GM12878 (cell line): Measurements from ENCODE around the gene SETD5. TPM values are rescaled to one million over a fixed set of nuclear protein-coding genes. Genes with fewer than 3 reads are reported as not detected.

Experiments
- ATAC-seq: fragments of 200-7000 bp; cut with Tn5 transposase; 3 replicates; pipeline ENCODE4 v1.9.1; 2020; ENCODE audit warnings: mild to moderate bottlenecking, moderate library complexity
- BruUV-seq: library from RNA; stranded (reverse); fragments of 400-500 nt; replicated peaks from 2 replicates; lab custom pipeline; 2021; lab: Mats Ljungman, UMichigan
- CTCF ChIA-PET: fragments of 300-600 bp; sonication (Branson Sonifier 250); formaldehyde crosslinking; extraction: SDS; loops from one replicate; lab custom pipeline; 2021; ENCODE audit warnings: inconsistent platforms; lab: Yijun Ruan, JAX
- POLR2A ChIA-PET: fragments of 350-600 bp; formaldehyde crosslinking; extraction: SDS; loops from one replicate; lab custom pipeline; 2021; ENCODE audit warnings: inconsistent platforms; lab: Charles Lee
- RAD21 ChIA-PET: fragments of 300-600 bp; sonication (Branson Sonifier 250); formaldehyde crosslinking; loops from one replicate; lab custom pipeline; 2023; ENCODE audit warnings: antibody characterized with exemption; ENCODE audit not compliant: unreplicated experiment; lab: Charles Lee
- SMC1A ChIA-PET: fragments of 300-600 bp; sonication (Branson Sonifier 250); formaldehyde crosslinking; loops from one replicate; lab custom pipeline; 2023; ENCODE audit not compliant: unreplicated experiment, uncharacterized antibody; lab: Charles Lee
- DNase-seq: peaks from one replicate; pipeline ENCODE4 v3.0.0-alpha.2; 2011; ENCODE audit warnings: low read depth, low spot score
- FAIRE-seq: peaks from 3 replicates; lab custom pipeline; 2011; peaks lifted over from hg19 to GRCh38; lab: Jason Lieb, UNC
- H2AFZ ChIP-seq: 2 replicates; pipeline ENCODE4 v1.6.0; 2011; ENCODE audit warnings: low read depth, low read length, control low read depth; ENCODE audit not compliant: control insufficient read depth
- H3K27ac ChIP-seq: 2 replicates; pipeline ENCODE4 v1.5.1; 2011; ENCODE audit warnings: control low read depth; ENCODE audit not compliant: control insufficient read depth, insufficient read depth
- H3K27me3 ChIP-seq, 2 experiments: replicated peaks in 1 of 2; 2 replicates each; pipeline versions ENCODE4 v1.6.0 to v1.6.1; 2011; ENCODE audit warnings: low read length in 1 of 2; ENCODE audit not compliant: control insufficient read depth in 2 of 2, insufficient read depth in 2 of 2
- H3K36me3 ChIP-seq, 2 experiments: 2 replicates each; pipeline ENCODE4 v1.5.1; 2011; ENCODE audit warnings: low read length in 1 of 2; ENCODE audit not compliant: control insufficient read depth in 2 of 2, insufficient read depth in 2 of 2
- H3K4me1 ChIP-seq: 2 replicates; pipeline ENCODE4 v1.6.1; 2011; ENCODE audit warnings: mild to moderate bottlenecking, low read length, moderate library complexity, mixed read lengths; ENCODE audit not compliant: control insufficient read depth, insufficient read depth
- H3K4me2 ChIP-seq: 2 replicates; pipeline ENCODE4 v1.6.0; 2011; ENCODE audit warnings: control low read depth; ENCODE audit not compliant: control insufficient read depth, insufficient read depth
- H3K4me3 ChIP-seq: fragments of 200-600 bp; sonication (generic); 2 replicates; pipeline ENCODE4 v1.5.1; 2016
- H3K79me2 ChIP-seq: 2 replicates; pipeline ENCODE4 v1.6.0; 2011; ENCODE audit warnings: low read length; ENCODE audit not compliant: control insufficient read depth, insufficient read depth
- H3K9ac ChIP-seq: 2 replicates; pipeline ENCODE4 v1.8.0; 2011; ENCODE audit warnings: low read length, control low read depth, mixed read lengths; ENCODE audit not compliant: control insufficient read depth, insufficient read depth
- H3K9me3 ChIP-seq: replicated peaks from 3 replicates; pipeline ENCODE4 v1.5.1; 2011; ENCODE audit warnings: mild to moderate bottlenecking, low read length; ENCODE audit not compliant: control insufficient read depth, insufficient read depth
- H4K20me1 ChIP-seq: 2 replicates; pipeline ENCODE4 v1.6.0; 2011; ENCODE audit not compliant: control insufficient read depth, insufficient read depth
- EGR1 ChIP-seq, 2 experiments: IDR thresholded peaks; 1 replicate in 1 of 2; 2 replicates in 1 of 2; pipeline ENCODE4 v1.6.1; 2011 to 2012; ENCODE audit warnings: low read depth in 2 of 2, low read length in 2 of 2, borderline replicate concordance in 1 of 2, mild to moderate bottlenecking in 1 of 2, moderate library complexity in 1 of 2
- FOXK2 ChIP-seq: fragments of 450-650 bp; IDR thresholded peaks from 2 replicates; pipeline ENCODE4 v1.6.1; 2017; ENCODE audit warnings: mild to moderate bottlenecking, moderate library complexity
- IKZF2 ChIP-seq, 2 experiments: fragments of 450-650 bp; IDR thresholded peaks; 2 replicates each; pipeline ENCODE4 v1.6.1; 2017; ENCODE audit warnings: mild to moderate bottlenecking in 2 of 2, moderate library complexity in 2 of 2
- IRF4 ChIP-seq: IDR thresholded peaks from 2 replicates; pipeline ENCODE4 v1.6.1; 2011; ENCODE audit warnings: low read depth, low read length
- NFIC ChIP-seq: IDR thresholded peaks from 2 replicates; pipeline ENCODE4 v1.6.1; 2012; ENCODE audit warnings: low read depth, mild to moderate bottlenecking, inconsistent platforms, low read length, moderate library complexity
- NRF1 ChIP-seq: conservative IDR thresholded peaks from 2 replicates; pipeline ENCODE4 v1.6.1; 2011; ENCODE audit warnings: mild to moderate bottlenecking, low read depth, low read length, improper control_type of control experiment
- RAD51 ChIP-seq: fragments of 450-650 bp; IDR thresholded peaks from 2 replicates; pipeline ENCODE4 v1.6.1; 2016; ENCODE audit warnings: moderate library complexity, mild to moderate bottlenecking, inconsistent platforms
- RCOR1 ChIP-seq: conservative IDR thresholded peaks from 2 replicates; pipeline ENCODE4 v1.6.1; 2012; ENCODE audit warnings: low read depth, low read length, improper control_type of control experiment
- ZNF274 ChIP-seq: IDR thresholded peaks from one replicate; pipeline ENCODE4 v1.8.0; 2011; ENCODE audit not compliant: insufficient read length, insufficient read depth
- ZZZ3 ChIP-seq: IDR thresholded peaks from 2 replicates; pipeline ENCODE4 v1.6.1; 2011; ENCODE audit warnings: low read depth; ENCODE audit not compliant: control insufficient read depth, insufficient read length
- WGBS: methylation state at CpG from one replicate; pipeline ENCODE4 v1.1.6; 2016; ENCODE audit warnings: low lambda C conversion rate; ENCODE audit not compliant: insufficient replicate concordance, insufficient coverage; ENCODE audit errors: missing lambda C conversion rate; 5-methylcytosine and 5-hydroxymethylcytosine counted together
- in situ Hi-C: fragments of 300-500 bp; cut with MboI; formaldehyde crosslinking; loops from 9 replicates; pipeline ENCODE4 v1.14.3; 2018; ENCODE audit warnings: mixed read lengths
- intact Hi-C: fragments of 100-400 bp; cut with micrococcal nuclease; formaldehyde crosslinking; loops from one replicate; pipeline ENCODE4 v1.14.2; 2022; ENCODE audit not compliant: unreplicated experiment
- polyA plus RNA-seq, 11 experiments: library from polyadenylated mRNA; depleted of rRNA in 4 of 11; unstranded in 6 of 11; stranded (reverse) in 5 of 11; fragments of >200 nt; fragmentation: Nextera tagmentation in 4 of 11; fragmentation: Illumina TruSeq in 1 of 11; extraction: Ambion mirVana in 4 of 11; extraction: Trizol in 1 of 11; gene quantifications; 1 replicate in 1 of 11; 2 replicates in 10 of 11; pipeline versions ENCODE4 v1.2.1 to v1.2.3, GENCODE V29; 2011 to 2016; ENCODE audit warnings: inconsistent platforms in 2 of 11, missing spikeins in 2 of 11, low read depth in 1 of 11
- total RNA-seq, 4 experiments: library from RNA; depleted of rRNA in 3 of 4; stranded (reverse); fragments of >200 nt in 3 of 4; fragmentation: Illumina TruSeq in 1 of 4; extraction: Trizol in 1 of 4; gene quantifications; 2 replicates each; pipeline versions ENCODE4 v1.2.1 to v1.2.3, GENCODE V29; 2013 to 2021
- TF ChIP-seq, protein P1 (sequence below): fragments of 450-650 bp; IDR thresholded peaks from 2 replicates; pipeline ENCODE4 v1.6.1; 2016; ENCODE audit warnings: mild to moderate bottlenecking
- TF ChIP-seq, protein P2 (sequence below): fragments of 150-350 bp; IDR thresholded peaks from 2 replicates; pipeline ENCODE4 v1.6.1; 2014; ENCODE audit warnings: mild to moderate bottlenecking, low read depth, low read length
- TF ChIP-seq, protein P3 (sequence below): fragments of 450-650 bp; IDR thresholded peaks from 2 replicates; pipeline ENCODE4 v1.6.1; 2018; ENCODE audit warnings: mild to moderate bottlenecking, low read depth, moderate library complexity; ENCODE audit not compliant: partially characterized antibody

SETD5 gene
- total and polyA plus RNA-seq, 10 of the 15 experiments (the other 5 are each of a cell fraction or from before 2014, with no cell fraction given): 8.2 to 94.0 (median 55.4) TPM

DNA sequence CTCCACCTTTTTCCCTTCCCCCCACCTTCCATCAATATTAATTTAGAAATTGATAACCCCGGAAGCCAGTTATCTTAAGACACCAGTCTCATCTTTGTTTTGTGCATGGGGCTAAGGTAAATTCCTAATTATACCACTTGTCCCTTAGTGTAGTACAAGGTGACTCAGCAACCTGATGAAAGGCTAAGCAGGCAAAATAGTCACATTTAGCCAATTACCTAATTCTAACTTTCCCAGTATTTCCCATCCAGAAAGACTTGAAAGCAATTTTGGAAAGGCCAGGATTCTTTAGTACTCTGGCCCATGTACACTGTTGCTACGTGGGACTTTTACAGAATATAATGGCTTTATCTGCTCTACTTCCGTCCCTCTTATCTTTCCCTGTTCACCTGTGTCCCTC, 72.6 kb downstream of the SETD5 start:
- H3K4me1 ChIP-seq: no peaks in the 10 kb centered on the region
- BruUV-seq: no TSS peak
- POLR2A ChIA-PET: no interaction called here
- no peak overlapping the region for H3K27ac ChIP-seq
- H2AFZ ChIP-seq: no peak overlapping the region
- no peak overlapping the region for H3K9ac ChIP-seq
- no peak for TF ChIP-seq RAD51
- TF ChIP-seq NRF1: no peak
- TF ChIP-seq ZZZ3: no peak
- TF ChIP-seq, protein P1, sequence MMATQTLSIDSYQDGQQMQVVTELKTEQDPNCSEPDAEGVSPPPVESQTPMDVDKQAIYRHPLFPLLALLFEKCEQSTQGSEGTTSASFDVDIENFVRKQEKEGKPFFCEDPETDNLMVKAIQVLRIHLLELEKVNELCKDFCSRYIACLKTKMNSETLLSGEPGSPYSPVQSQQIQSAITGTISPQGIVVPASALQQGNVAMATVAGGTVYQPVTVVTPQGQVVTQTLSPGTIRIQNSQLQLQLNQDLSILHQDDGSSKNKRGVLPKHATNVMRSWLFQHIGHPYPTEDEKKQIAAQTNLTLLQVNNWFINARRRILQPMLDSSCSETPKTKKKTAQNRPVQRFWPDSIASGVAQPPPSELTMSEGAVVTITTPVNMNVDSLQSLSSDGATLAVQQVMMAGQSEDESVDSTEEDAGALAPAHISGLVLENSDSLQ: no peak
- TF ChIP-seq, protein P2, sequence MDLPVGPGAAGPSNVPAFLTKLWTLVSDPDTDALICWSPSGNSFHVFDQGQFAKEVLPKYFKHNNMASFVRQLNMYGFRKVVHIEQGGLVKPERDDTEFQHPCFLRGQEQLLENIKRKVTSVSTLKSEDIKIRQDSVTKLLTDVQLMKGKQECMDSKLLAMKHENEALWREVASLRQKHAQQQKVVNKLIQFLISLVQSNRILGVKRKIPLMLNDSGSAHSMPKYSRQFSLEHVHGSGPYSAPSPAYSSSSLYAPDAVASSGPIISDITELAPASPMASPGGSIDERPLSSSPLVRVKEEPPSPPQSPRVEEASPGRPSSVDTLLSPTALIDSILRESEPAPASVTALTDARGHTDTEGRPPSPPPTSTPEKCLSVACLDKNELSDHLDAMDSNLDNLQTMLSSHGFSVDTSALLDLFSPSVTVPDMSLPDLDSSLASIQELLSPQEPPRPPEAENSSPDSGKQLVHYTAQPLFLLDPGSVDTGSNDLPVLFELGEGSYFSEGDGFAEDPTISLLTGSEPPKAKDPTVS: no peak
- no peak for TF ChIP-seq IKZF2 (IDR thresholded peaks at IDR 0.05)
- TF ChIP-seq ZNF274: no peak
- TF ChIP-seq NFIC: no peak
- no peak for TF ChIP-seq FOXK2
- no peak for TF ChIP-seq IRF4
- TF ChIP-seq, protein P3, sequence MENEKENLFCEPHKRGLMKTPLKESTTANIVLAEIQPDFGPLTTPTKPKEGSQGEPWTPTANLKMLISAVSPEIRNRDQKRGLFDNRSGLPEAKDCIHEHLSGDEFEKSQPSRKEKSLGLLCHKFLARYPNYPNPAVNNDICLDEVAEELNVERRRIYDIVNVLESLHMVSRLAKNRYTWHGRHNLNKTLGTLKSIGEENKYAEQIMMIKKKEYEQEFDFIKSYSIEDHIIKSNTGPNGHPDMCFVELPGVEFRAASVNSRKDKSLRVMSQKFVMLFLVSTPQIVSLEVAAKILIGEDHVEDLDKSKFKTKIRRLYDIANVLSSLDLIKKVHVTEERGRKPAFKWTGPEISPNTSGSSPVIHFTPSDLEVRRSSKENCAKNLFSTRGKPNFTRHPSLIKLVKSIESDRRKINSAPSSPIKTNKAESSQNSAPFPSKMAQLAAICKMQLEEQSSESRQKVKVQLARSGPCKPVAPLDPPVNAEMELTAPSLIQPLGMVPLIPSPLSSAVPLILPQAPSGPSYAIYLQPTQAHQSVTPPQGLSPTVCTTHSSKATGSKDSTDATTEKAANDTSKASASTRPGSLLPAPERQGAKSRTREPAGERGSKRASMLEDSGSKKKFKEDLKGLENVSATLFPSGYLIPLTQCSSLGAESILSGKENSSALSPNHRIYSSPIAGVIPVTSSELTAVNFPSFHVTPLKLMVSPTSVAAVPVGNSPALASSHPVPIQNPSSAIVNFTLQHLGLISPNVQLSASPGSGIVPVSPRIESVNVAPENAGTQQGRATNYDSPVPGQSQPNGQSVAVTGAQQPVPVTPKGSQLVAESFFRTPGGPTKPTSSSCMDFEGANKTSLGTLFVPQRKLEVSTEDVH: no peak
- no peak for TF ChIP-seq EGR1 (IDR thresholded peaks at IDR 0.05; ENCODE audit: borderline replicate concordance in 1 of 2, low read depth in 2 of 2, low read length in 2 of 2)
- TF ChIP-seq RCOR1: no peak
- TF ChIP-seq, all 136 proteins: peak for 0
- WGBS: 98% methylated on average over 3 of the region's 3 CpGs
- FAIRE-seq (no peak), DNase-seq (no peak), ATAC-seq (no peak)
- SMC1A ChIA-PET: interaction anchor here (1.3 kb wide), 1 partner anchor 22 kb away, joined by 3 read pairs; no protein-coding TSS in a partner anchor
- RAD21 ChIA-PET: no interaction called here
- intact Hi-C loops: no loop called here
- H3K79me2 ChIP-seq: no peaks in the 10 kb centered on the region; the same call in 1 of the 2 replicates
- H3K36me3 ChIP-seq: peaks cover 31 to 62% of the 10 kb centered on the region in 2 experiments
- H4K20me1 ChIP-seq: no peaks in the 10 kb centered on the region; the same call in none of the 2 replicates
- in situ Hi-C loops: no loop called here
- H3K4me3 ChIP-seq: no peak overlapping the region
- no peaks in the 10 kb centered on the region for H3K27me3 ChIP-seq
- H3K9me3 ChIP-seq: no peaks in the 10 kb centered on the region
- CTCF ChIA-PET: no interaction called here
- H3K4me2 ChIP-seq: no peak overlapping the region
